ENCODE data around the gene CHRNA10.

CHRNA10 gene

GRCh38 chr11:3639841-3640240 lies 31.3 kb downstream of the CHRNA10 start:
- Histone ChIP-seq H3K4me3 (ENCODE audit: low read depth, low read length) (no peak overlapping the region), H3K36me3 (replicated peaks) (no peaks in the 10 kb centered on the region), H3K27me3 (replicated peaks) (no peaks in the 10 kb centered on the region), H3K27ac (no peak overlapping the region)
- DNase-seq, result no peak
- in situ Hi-C loops (cut with HindIII; ENCODE audit: low pct_ligation_motif_present, low sequenced_read_pairs), result no loop called here
- TF ChIP-seq CTCF (IDR thresholded peaks at IDR 0.05; ENCODE audit: low read depth, low read length, missing control alignments), result no peak

- Histone ChIP-seq H3K36me3 (replicated peaks) (no peaks in the 10 kb centered on the region), H3K27me3 (replicated peaks) (no peaks in the 10 kb centered on the region), H3K4me3 (ENCODE audit: low read depth, low read length) (no peak overlapping the region), H3K27ac (no peak overlapping the region)
- DNase-seq, result no peak
- TF ChIP-seq CTCF (IDR thresholded peaks at IDR 0.05; ENCODE audit: low read depth, low read length, missing control alignments), result no peak
- in situ Hi-C loops (cut with HindIII; ENCODE audit: low pct_ligation_motif_present, low sequenced_read_pairs), result no loop called here
Measured at GRCh38 chr11:3638513-3638912, 32.7 kb downstream of the CHRNA10 start.

DNA sequence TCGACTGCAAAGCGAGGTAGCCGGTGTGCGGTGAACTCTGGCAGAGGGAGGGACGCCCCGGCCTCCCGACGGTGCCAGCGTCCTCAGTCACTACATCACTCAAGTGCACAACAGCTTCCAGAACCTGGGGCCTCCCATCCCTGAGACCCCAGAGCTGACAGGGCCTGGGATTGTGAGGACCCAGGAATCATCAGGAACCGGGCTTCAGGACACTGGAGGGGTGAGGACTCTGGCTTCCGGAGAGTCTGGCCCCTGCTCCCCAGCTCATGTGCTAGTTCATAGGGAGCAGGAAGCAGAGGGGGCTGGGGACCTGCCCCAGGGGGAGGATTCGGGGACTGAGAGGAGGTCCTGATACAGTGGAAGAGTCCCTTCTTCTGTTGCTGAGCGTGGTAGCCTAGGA lies 34.0 kb downstream of the CHRNA10 start:
- no peaks in the 10 kb centered on the region for H3K36me3 ChIP-seq (replicated peaks)
- TF ChIP-seq CTCF (IDR thresholded peaks at IDR 0.05; ENCODE audit: low read depth, low read length, missing control alignments), result no peak
- no peak for DNase-seq
- H3K27ac ChIP-seq, result no peak overlapping the region
- in situ Hi-C loops (cut with HindIII; ENCODE audit: low pct_ligation_motif_present, low sequenced_read_pairs), result no loop called here
- H3K4me3 ChIP-seq (ENCODE audit: low read depth, low read length), result no peak overlapping the region
- H3K27me3 ChIP-seq (replicated peaks), result no peaks in the 10 kb centered on the region

DNA sequence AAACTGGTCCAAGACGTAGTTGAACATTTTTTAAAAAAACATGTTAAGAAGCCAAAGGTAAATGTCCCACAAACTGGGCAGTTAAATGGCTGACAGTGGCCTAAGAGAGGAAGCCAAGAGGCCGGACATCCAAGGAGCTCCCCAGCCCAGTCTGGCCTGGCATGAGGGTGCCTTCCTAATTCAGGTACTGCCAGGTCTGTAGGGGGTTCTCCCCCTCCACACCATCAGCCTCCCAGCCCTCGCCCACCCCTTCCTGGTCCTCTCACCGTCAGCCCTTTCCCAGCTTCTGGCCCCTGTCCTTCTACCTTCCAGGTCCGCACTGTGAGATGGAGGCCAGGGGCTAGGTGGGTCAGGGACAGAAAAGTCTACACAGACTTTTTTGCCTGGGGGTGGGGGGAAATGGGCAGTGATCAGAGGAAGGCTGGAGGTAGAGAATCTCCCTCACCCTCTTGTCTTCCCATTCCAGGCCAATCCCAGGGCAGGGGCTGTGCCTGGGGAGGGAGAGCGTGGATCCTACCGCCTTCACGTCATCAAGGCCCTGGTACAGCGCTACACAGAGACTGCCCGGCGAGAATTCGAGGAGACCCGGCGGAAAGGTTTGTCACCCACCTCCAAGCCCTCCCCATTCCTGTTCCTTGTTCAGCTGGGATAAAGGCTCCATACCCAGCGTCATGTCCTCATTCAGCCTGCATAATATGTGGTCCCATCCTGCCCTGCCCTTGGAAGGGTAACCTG lies 35.4 kb downstream of the CHRNA10 start:
- Histone ChIP-seq H3K27me3 (replicated peaks) (no peaks in the 10 kb centered on the region), H3K36me3 (replicated peaks) (no peaks in the 10 kb centered on the region), H3K4me3 (ENCODE audit: low read depth, low read length) (no peak overlapping the region), H3K27ac (no peak overlapping the region)
- in situ Hi-C loops (cut with HindIII; ENCODE audit: low pct_ligation_motif_present, low sequenced_read_pairs), result no loop called here
- TF ChIP-seq CTCF (IDR thresholded peaks at IDR 0.05; ENCODE audit: low read depth, low read length, missing control alignments), result no peak
- DNase-seq, result no peak

- no peak for TF ChIP-seq CTCF (IDR thresholded peaks at IDR 0.05; ENCODE audit: low read depth, low read length, missing control alignments)
- no peak for DNase-seq
- in situ Hi-C loops (cut with HindIII; ENCODE audit: low pct_ligation_motif_present, low sequenced_read_pairs), result no loop called here
- no peaks in the 10 kb centered on the region for H3K36me3 ChIP-seq (replicated peaks)
- H3K27me3 ChIP-seq (replicated peaks), result no peaks in the 10 kb centered on the region
- no peak overlapping the region for H3K27ac ChIP-seq
- no peak overlapping the region for H3K4me3 ChIP-seq (ENCODE audit: low read depth, low read length)
Measured at GRCh38 chr11:3632070-3632660, 39.0 kb downstream of the CHRNA10 start.

All from brain microvascular endothelial cell (primary cell).